AG04449 (cell line): ENCODE measurements around the gene ZBTB7C.

Experiments
- CTCF ChIA-PET: fragments of 350-600 bp; formaldehyde crosslinking; extraction: SDS; loops from one replicate; lab custom pipeline; 2021; ENCODE audit warnings: antibody characterized with exemption; lab: Yijun Ruan, JAX
- POLR2A ChIA-PET: fragments of 400-600, 350-600 bp; formaldehyde crosslinking; extraction: SDS; loops from one replicate; lab custom pipeline; 2020; ENCODE audit warnings: antibody characterized with exemption, inconsistent platforms; lab: Yijun Ruan, JAX
- DNase-seq: peaks from one replicate; pipeline ENCODE4 v3.0.0-alpha.2; 2010; ENCODE audit warnings: low read depth, low spot score
- H3K4me3 ChIP-seq: 2 replicates; pipeline ENCODE4 v1.5.1; 2011; ENCODE audit warnings: low read depth, mild to moderate bottlenecking, control low read depth, low read length
- CTCF ChIP-seq: IDR thresholded peaks from one replicate; pipeline ENCODE4 v1.5.1; 2011; ENCODE audit warnings: mild to moderate bottlenecking, moderate library complexity, low read length, control low read depth, inconsistent platforms; ENCODE audit not compliant: insufficient read depth; ENCODE audit errors: missing control alignments

ZBTB7C gene

GRCh38 chr18:48084858-48085257 lies 324.3 kb downstream of the ZBTB7C start:
- H3K4me3 ChIP-seq = no peak overlapping the region
- DNase-seq = no peak
- ChIA-PET CTCF (no interaction called here), POLR2A (no interaction called here)
- no peak for TF ChIP-seq CTCF

- no peak for TF ChIP-seq CTCF
- POLR2A ChIA-PET = no interaction called here
- DNase-seq = no peak
- CTCF ChIA-PET = no interaction called here
- no peak overlapping the region for H3K4me3 ChIP-seq
Measured at GRCh38 chr18:48084041-48084757, 325.0 kb downstream of the ZBTB7C start.

GRCh38 chr18:48080546-48080945 lies 328.6 kb downstream of the ZBTB7C start:
- H3K4me3 ChIP-seq = no peak overlapping the region
- no peak for DNase-seq
- POLR2A ChIA-PET = no interaction called here
- TF ChIP-seq CTCF = no peak
- CTCF ChIA-PET = interaction anchor here (1.0 kb wide), 1 partner anchor 21 kb away, joined by 3 read pairs; no protein-coding TSS in a partner anchor

GRCh38 chr18:48079885-48080284 lies 329.3 kb downstream of the ZBTB7C start:
- CTCF ChIA-PET = no interaction called here
- DNase-seq = no peak
- POLR2A ChIA-PET = no interaction called here
- no peak overlapping the region for H3K4me3 ChIP-seq
- no peak for TF ChIP-seq CTCF

GRCh38 chr18:48078448-48078847 lies 330.7 kb downstream of the ZBTB7C start:
- TF ChIP-seq CTCF = no peak
- POLR2A ChIA-PET = no interaction called here

GRCh38 chr18:48077291-48077690 lies 331.9 kb downstream of the ZBTB7C start:
- POLR2A ChIA-PET = no interaction called here
- no peak overlapping the region for H3K4me3 ChIP-seq
- CTCF ChIA-PET = no interaction called here
- no peak for DNase-seq
- TF ChIP-seq CTCF = no peak

More at GRCh38 chr18:48078448-48078847, 330.7 kb downstream of the ZBTB7C start:
- CTCF ChIA-PET = no interaction called here
- DNase-seq = no peak
- no peak overlapping the region for H3K4me3 ChIP-seq
